IPS-15b (cell line): ENCODE data around the gene HRC.

ENCODE experiments used
- H3K27me3 ChIP-seq: one replicate; pipeline ENCODE4 v1.6.1; 2013; ENCODE audit warnings: low read length; ENCODE audit not compliant: control insufficient read depth, insufficient read depth
- H3K36me3 ChIP-seq: one replicate; pipeline ENCODE4 v1.6.1; 2013; ENCODE audit warnings: low read length; ENCODE audit not compliant: control insufficient read depth, insufficient read depth
- H3K4me1 ChIP-seq: one replicate; pipeline ENCODE4 v1.6.1; 2013; ENCODE audit warnings: mild to moderate bottlenecking, low read length; ENCODE audit not compliant: control insufficient read depth, insufficient read depth
- H3K4me3 ChIP-seq: one replicate; pipeline ENCODE4 v1.5.1; 2013; ENCODE audit warnings: low read depth, low read length
- H3K9ac ChIP-seq: one replicate; pipeline ENCODE4 v1.6.1; 2013; ENCODE audit warnings: low read depth, mild to moderate bottlenecking, low read length
- H3K9me3 ChIP-seq: one replicate; pipeline ENCODE4 v1.6.1; 2013; ENCODE audit warnings: mild to moderate bottlenecking, low read length; ENCODE audit not compliant: control insufficient read depth, insufficient read depth

HRC gene

DNA sequence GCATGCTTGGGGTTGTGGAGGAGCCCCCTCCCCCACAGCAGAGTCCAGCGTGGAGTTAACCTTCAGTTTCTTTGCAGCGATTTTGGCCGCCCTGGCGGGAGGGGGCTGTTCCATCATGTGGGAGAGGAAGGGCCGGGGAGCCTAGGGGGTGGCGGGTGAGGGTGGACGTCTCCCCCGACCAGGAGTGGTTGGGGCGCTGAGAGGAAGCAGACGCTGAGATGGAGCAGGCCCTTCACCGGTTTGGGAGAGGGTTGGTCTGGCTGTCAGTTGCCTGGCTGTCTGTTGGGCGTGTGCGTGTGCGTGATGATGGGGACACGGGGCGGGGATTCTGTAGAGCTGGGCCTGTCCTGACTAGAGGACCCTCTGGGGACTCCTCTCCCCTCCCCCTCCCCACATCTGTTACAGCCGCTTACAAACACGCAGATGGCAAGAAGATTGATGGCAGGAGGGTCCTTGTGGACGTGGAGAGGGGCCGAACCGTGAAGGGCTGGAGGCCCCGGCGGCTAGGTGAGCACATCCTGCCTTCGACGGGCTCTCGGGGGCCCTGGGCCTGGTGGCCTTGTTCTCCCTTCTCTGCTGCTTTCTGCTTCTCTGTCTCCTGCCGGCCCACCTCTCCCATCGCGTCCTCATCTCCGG is 50.8 kb downstream of the HRC start:
- no peak overlapping the region for H3K4me3 ChIP-seq

GRCh38 chr19:49103331-49104085 is 51.7 kb downstream of the HRC start:
- H3K36me3 ChIP-seq = peaks cover 73% of the 10 kb centered on the region
- no peaks in the 10 kb centered on the region for H3K4me1 ChIP-seq
- H3K27me3 ChIP-seq = no peaks in the 10 kb centered on the region
- no peaks in the 10 kb centered on the region for H3K9me3 ChIP-seq
- no peak overlapping the region for H3K9ac ChIP-seq
- no peak overlapping the region for H3K4me3 ChIP-seq

More for the DNA sequence above, 50.8 kb downstream of the HRC start:
- Histone ChIP-seq H3K36me3 (peaks cover 74% of the 10 kb centered on the region), H3K4me1 (no peaks in the 10 kb centered on the region), H3K9me3 (no peaks in the 10 kb centered on the region), H3K27me3 (no peaks in the 10 kb centered on the region), H3K9ac (no peak overlapping the region)

- no peak overlapping the region for H3K4me3 ChIP-seq
- H3K4me1 ChIP-seq = peaks cover 4% of the 10 kb centered on the region
- no peak overlapping the region for H3K9ac ChIP-seq
Observed at GRCh38 chr19:49102303-49102702, 52.9 kb downstream of the HRC start.

More at GRCh38 chr19:49102303-49102702, 52.9 kb downstream of the HRC start:
- Histone ChIP-seq H3K36me3 (peaks cover 69% of the 10 kb centered on the region), H3K9me3 (no peaks in the 10 kb centered on the region), H3K27me3 (no peaks in the 10 kb centered on the region)
